ENCODE measurements around the gene MYBPHL. TPM values are rescaled to one million over a fixed set of nuclear protein-coding genes. Genes with fewer than 3 reads are reported as not detected.

MYBPHL gene
- total RNA-seq, 1 experiment from 2014 or later: not detected

DNA sequence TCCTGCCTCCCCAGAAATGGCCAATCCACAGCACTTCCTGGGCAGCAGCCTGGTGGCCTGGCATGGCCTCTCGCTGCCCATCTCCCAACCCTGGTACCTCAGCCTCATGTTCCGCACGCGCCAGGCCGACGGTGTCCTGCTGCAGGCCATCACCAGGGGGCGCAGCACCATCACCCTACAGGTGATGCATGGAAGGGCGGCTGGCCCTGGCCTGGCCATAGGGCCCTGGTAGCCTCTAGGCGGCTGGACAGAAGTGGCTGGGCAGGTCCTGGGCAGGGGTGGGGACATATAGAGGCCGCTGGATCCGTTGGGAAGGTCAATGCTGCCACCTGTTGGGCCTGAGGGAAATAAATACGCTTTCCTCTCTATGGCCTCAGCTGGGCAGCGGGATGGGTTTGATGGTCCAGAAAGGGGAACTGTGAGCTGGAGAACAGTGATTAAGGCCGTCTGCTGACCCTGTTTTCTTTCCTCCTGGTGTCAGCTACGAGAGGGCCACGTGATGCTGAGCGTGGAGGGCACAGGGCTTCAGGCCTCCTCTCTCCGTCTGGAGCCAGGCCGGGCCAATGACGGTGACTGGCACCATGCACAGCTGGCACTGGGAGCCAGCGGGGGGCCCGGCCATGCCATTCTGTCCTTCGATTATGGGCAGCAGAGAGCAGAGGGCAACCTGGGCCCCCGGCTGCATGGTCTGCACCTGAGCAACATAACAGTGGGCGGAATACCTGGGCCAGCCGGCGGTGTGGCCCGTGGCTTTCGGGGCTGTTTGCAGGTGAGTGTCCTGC lies 43.0 kb downstream of the MYBPHL start:
- BruUV-seq (replicated peaks): no TSS peak
- no peaks in the 10 kb centered on the region for H4K20me1 ChIP-seq (ENCODE audit: low read length)
- no peak overlapping the region for H3K9ac ChIP-seq (ENCODE audit: low read length)
- no peaks in the 10 kb centered on the region for H3K79me2 ChIP-seq (ENCODE audit: low read length)
- H3F3A ChIP-seq (ENCODE audit: low read length, unreplicated experiment): no peaks in the 10 kb centered on the region
- intact Hi-C loops (cut with micrococcal nuclease): loop anchor here (1.0 kb wide), 3 partner anchors 11 to 174 kb away; no protein-coding TSS in a partner anchor
- H3K4me1 ChIP-seq (ENCODE audit: insufficient read depth, low read length): peaks cover 10% of the 10 kb centered on the region
- CTCF ChIA-PET: interaction anchor here (0.7 to 1.2 kb wide), 3 partner anchors 24 to 134 kb away, joined by 3 to 4 read pairs (median 3); partner anchors contain the start of gene SORT1
- DNase-seq: peak; percentile 94
- ATAC-seq: peak; percentile 98
- H3K27me3 ChIP-seq (ENCODE audit: low read length): no peaks in the 10 kb centered on the region
- H3K27ac ChIP-seq (ENCODE audit: low read length): no peak overlapping the region
- no peak overlapping the region for H3K4me3 ChIP-seq (ENCODE audit: low read length)
- TF ChIP-seq EZH2 (IDR thresholded peaks at IDR 0.05; ENCODE audit: low read length, unreplicated experiment) (no peak), EZH2phosphoT487 (IDR thresholded peaks at IDR 0.05; ENCODE audit: borderline replicate concordance, low read length) (no peak), CTCF (conservative IDR thresholded peaks at IDR 0.05; ENCODE audit: low read depth, low read length) (peak; percentile 98)
- POLR2A ChIA-PET (ENCODE audit: unreplicated experiment): no interaction called here
- H3K9me2 ChIP-seq (replicated peaks; ENCODE audit: low read length): no peaks in the 10 kb centered on the region
- no peak overlapping the region for H2AFZ ChIP-seq (ENCODE audit: low read length)
- no peaks in the 10 kb centered on the region for H3K9me3 ChIP-seq (ENCODE audit: low read length)
- H3K4me2 ChIP-seq (ENCODE audit: low read length): no peak overlapping the region
- no peaks in the 10 kb centered on the region for H3K36me3 ChIP-seq (ENCODE audit: low read depth, low read length)

DNA sequence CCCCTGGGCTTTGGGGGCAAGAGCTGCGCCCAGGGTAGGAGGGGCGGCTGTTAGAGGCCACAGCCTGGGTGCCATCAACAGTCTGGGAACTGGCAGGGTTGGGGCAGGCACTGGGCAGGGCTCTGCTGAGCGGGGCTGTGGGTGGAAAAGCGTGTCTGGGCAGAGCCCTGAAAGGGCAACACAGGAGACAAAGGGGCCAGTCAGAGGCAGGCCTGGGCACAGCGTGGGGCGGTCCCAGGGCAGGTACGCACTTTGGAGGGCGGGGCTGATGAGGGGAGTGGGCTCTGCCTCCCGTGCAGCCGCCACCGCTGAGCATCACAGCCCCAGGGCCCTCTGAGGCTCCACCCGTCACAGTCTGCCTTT lies 43.6 kb downstream of the MYBPHL start:
- ChIA-PET POLR2A (ENCODE audit: unreplicated experiment) (no interaction called here), CTCF (interaction anchor here (1.2 kb wide), 1 partner anchor 62 kb away, joined by 4 read pairs; no protein-coding TSS in a partner anchor)
- no peaks in the 10 kb centered on the region for H3K27me3 ChIP-seq (ENCODE audit: low read length)
- no peaks in the 10 kb centered on the region for H4K20me1 ChIP-seq (ENCODE audit: low read length)
- H3K4me3 ChIP-seq (ENCODE audit: low read length): no peak overlapping the region
- ATAC-seq (peak; percentile 2; the same call in 1 of the 2 replicates), DNase-seq (no peak)
- peaks cover 10% of the 10 kb centered on the region for H3K4me1 ChIP-seq (ENCODE audit: insufficient read depth, low read length)
- intact Hi-C loops (cut with micrococcal nuclease): loop anchor here (1.0 kb wide), 3 partner anchors 11 to 174 kb away; no protein-coding TSS in a partner anchor
- no peak for TF ChIP-seq CTCF (conservative IDR thresholded peaks at IDR 0.05; ENCODE audit: low read depth, low read length)
- no peak for TF ChIP-seq EZH2phosphoT487 (IDR thresholded peaks at IDR 0.05; ENCODE audit: borderline replicate concordance, low read length)
- TF ChIP-seq EZH2 (IDR thresholded peaks at IDR 0.05; ENCODE audit: low read length, unreplicated experiment): no peak
- H3K9me2 ChIP-seq (replicated peaks; ENCODE audit: low read length): no peaks in the 10 kb centered on the region
- no peaks in the 10 kb centered on the region for H3F3A ChIP-seq (ENCODE audit: low read length, unreplicated experiment)
- H3K79me2 ChIP-seq (ENCODE audit: low read length): no peaks in the 10 kb centered on the region
- H3K9me3 ChIP-seq (ENCODE audit: low read length): no peaks in the 10 kb centered on the region
- no peaks in the 10 kb centered on the region for H3K36me3 ChIP-seq (ENCODE audit: low read depth, low read length)
- no peak overlapping the region for H2AFZ ChIP-seq (ENCODE audit: low read length)
- BruUV-seq (replicated peaks): no TSS peak
- no peak overlapping the region for H3K9ac ChIP-seq (ENCODE audit: low read length)
- no peak overlapping the region for H3K4me2 ChIP-seq (ENCODE audit: low read length)
- H3K27ac ChIP-seq (ENCODE audit: low read length): no peak overlapping the region

All from PC-3 (cell line).